ENCODE data around the gene DLGAP1. TPM values are rescaled to one million over a fixed set of nuclear protein-coding genes. Genes with fewer than 3 reads are reported as not detected.

The DLGAP1 gene
- total RNA-seq, 1 donor from 2014 or later = 3.7 TPM

DNA sequence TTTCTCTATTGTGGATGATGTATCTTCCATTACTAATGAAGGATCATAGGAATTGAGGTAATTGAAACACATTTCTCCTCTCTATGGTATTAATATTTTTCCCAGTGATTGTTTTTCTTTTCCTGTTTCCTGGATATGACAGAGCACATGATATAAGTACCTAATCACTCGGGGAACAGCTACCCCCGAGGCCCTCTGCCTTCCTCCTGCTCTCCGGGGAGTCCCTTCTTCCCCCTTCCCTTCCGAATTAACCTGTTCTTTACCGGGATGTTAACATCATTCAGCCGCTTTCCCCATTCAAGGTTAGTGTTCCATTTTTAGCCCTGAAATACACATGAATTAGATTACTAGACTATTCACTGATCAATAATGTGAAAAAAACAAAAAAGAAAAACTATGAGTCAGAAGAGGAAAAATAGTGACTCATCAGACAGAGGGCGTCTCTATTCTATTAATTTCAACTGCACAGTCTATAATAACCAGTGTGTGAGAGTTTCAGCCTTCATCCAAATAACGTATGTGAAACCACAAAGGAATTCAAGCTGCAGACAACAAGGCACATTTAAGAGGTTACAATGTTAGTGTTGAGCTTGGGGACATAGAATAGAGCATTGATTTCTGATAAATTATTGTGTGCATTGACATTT, 450.8 kb downstream of the DLGAP1 start:
- DNase-seq (ENCODE audit: low read depth, low spot score) = no peak

DNA sequence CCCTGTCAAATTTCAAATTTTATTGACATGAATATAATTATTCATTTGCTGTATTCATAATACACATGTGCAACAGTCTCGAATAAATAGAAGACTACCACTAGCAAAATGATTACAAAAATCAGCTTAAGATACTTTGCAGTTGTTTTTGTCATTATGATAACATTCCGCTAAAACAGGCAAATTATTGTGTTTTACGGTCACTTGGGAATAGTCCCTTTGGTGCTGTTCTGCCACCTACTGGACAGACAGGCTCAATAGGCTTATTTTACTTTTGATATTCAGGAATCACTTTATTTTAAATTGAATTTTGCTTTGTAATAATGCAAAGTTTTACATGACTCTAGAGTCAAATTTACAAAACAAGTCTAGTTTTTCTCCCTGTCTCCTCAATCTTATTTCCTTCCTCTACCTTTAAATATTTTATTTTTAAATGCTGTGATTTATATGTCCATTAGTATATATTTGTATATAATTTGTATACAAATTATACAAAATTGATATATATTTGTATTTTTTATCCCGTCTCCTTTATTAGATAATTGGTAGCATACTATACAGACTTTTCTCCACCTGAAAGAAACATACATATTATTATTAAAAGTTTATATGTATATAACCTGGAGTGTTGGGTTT, 456.3 kb downstream of the DLGAP1 start:
- DNase-seq (ENCODE audit: low read depth, low spot score) = peak; percentile 20

DNA sequence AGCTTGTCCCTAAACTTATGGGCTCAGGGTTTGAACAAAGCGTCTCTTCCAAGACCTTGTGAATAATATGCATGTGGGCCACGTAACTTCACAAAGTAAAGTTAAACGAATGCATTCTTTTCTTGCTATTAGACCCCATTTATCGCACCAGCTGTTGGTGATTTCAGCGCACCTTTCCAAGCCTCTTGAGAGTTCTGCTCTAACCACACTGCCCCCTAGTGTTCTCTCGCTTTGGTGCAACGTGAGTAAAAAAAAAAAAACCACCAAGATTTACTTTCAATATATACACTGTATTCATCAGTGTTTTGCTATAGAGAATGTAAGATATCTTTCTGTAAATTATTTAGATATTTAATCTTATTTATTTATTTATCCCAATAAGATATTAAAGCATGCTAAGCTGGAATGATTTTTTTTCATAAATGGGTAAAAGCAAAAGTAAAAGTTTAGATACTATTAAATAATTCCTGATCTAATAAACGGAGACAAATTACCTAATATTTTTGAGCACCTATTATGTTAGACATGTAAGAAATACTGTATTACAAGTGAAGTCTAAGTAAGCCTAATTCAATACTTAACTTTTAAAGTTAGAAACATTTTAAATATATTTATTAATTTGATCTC, 459.5 kb downstream of the DLGAP1 start:
- DNase-seq (ENCODE audit: low read depth, low spot score) = peak; percentile 55

DNA sequence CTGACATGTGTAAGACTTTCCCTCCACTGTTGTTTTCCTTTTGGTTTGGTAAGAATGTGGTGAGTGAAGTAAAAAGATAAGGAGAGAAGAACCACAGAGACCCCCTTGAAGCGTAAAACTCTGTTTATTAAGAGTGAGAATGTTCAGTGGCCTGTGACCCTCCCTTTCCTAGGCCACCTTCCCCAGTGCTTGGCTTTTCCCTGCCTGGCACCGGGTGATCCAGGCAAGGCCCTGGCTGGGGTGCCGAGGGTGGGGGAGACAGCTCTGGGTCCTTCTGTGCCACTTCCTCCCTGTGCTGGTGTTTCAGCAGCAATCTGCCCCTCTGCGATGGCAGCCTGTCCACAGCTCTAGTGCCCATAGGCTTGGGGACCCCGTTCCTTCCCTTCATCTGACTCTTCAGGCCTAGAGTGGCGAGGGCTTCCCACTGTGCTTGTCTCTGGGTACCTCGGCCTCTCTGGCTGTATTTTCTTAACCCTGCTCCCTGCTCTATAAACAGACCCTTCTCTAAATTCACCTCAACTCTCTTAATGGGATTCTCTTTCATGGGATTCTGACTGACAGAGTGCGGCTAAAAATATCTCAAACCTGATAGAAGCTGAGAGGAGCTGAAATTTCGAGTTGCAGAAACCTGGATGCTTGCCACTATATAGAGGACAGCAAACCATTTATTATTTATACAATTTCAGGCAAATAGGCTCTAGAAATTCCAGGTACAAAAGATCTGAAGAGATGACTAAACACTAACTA, 461.0 kb downstream of the DLGAP1 start:
- DNase-seq (ENCODE audit: low read depth, low spot score) = no peak

DNA sequence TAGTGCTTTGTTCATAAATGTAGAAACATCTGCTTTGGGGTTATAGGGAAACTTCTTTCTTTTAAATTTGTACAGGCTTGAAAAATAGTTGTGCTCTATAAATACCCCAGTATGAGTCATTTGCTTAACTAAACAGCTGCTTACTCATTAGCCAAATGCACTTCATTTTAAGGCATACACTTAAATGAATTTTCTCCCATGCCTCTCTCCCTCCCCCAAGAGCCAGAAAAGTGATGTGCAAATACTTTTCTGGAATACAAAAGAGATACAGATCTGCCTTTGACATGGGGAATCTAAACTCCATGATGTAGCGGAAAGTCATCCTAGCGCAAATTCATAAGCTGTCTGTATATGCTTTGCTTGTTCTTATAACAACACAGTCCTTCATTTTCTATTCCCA, 469.4 kb downstream of the DLGAP1 start:
- no peak for DNase-seq (ENCODE audit: low read depth, low spot score)

DNA sequence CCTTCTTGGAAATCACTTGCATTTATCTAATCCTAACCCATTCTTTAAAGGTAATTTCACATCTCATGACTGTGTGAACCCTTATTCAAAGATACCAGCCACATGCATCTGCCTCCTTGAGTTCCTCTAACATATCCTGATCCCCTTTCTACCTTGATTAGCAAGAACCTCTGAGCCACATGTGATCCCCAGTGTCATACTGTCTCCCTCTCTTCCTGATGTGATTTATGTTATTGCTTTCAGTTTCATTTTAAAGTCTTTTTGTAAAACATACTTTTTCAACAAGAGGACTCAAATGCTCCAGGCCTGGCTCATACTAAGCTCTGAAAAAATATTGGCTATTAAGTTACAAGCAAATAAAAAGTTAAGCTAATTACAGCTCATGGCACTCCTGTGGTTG, 470.1 kb downstream of the DLGAP1 start:
- DNase-seq (ENCODE audit: low read depth, low spot score) = no peak

DNA sequence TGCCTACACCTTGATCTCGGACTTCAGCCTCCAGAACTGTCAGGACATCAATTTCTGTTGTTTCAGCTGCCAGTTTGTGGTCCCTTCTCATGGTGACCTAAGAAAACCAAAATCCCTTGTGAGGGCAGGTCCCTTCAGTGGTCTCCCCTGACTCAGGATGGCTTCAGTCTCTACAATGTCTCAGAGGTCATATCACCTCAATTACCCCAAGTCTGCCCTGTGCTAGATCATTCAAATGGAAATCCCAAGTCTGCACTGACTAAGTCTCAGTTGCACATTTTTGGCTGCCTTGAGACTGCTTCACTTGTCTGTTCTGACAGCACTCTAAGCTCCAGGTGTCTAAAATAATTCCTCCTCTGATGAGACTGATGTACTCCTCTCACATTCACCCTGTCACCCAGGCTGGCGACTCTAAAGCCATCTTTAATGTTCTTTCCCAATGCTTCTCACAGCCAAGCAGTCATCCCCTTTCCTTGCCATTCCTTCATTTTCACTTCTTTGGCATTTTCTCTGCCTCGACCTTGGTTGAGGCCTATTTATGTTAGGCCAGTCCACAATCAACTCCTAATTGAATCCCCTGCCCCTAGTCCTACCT, 470.8 kb downstream of the DLGAP1 start:
- no peak for DNase-seq (ENCODE audit: low read depth, low spot score)

DNA sequence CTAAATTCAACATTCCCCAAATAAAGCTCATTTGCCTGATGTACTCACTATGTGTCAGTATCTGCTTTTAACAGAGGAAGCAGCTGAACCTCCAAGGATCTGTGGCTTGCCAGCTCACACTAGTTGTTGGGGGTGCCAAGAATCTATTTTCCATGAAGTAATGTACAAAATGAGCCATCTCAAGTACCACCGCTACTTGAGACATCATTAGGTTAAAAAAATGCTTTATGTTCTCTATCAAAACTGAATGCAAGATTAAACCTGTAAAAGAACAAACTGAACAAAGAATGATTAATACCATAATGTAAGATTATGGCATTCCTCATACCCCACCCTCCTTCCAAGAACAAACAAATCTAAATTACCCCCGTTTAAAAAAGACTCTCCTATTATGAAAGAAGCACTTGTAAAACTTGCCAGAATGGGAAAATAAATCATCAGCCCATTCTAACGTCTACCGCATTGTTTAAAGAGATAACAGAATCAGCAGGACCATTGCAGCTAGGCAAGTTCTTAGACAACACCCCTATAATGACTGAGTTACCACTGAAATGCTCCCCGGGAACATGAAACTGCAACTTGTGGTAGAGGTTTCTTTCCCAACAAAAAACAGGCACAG, 471.6 kb downstream of the DLGAP1 start:
- no peak for DNase-seq (ENCODE audit: low read depth, low spot score)

DNA sequence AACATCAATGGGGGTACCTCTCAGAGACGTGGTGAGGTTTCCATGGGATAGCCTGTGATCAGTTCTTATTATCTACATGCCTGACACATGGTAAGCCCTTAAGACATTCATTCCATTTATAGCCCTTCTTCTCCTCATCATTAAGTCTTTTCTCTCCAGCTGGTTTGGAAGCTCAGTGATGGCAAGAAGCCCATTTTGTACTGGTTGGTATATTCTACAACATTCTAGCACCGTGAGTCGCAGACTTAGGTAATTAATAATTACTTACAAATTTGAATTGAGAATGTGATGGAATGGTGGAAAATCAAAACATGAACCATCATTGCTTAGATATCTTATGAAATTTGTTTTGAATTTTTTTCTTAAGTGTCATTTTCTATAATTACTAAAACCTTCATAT, 472.6 kb downstream of the DLGAP1 start:
- DNase-seq (ENCODE audit: low read depth, low spot score) = no peak

DNA sequence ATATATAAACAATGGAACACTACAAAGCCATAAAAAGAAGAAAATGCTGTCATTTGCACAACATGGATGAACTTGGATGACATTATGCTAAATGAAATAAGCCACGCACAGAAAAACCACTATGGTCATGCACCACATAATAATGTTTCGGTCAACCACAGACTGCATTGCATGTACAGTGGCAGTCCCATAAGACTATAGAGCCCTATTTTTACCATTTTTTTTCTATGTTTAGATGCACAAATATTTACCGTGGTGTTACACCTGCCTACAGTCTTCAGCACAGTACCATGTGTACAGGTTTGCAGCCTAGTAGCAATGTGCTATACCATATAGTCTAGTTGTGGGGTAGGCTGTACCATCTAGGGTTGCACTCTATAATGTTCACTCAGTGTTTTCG, 476.1 kb downstream of the DLGAP1 start:
- DNase-seq (ENCODE audit: low read depth, low spot score) = no peak

DNA sequence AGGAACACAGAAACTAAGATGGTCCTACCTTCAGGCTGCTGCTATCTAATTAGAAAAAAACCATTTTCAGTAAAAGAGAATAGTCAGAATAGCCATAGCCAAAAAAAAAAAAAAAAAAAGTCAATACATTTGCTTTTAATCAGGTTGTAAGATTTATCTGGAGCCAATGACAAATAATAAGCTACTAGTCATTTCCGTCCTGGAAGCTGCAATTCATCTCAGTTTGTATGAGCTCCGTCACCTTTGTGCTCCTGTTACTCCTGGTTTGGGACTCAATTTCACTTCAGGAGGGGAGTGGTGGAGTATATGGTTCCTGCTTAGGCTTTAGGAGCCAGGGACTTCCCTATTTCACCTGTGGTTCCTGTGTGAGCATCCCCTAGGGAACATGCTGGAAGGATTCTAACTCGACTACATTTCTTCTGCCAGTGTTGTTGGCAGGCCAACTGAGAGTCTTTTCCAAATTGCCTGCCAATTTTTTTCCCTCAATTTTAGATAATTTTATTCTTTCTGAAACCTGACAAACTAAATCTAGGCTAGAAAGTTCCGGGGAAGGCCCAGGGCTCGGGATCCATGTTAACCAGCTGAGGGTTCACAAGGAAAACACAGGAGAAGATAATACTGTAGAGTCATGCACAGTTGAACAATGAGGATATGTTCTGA, 481.8 kb downstream of the DLGAP1 start:
- DNase-seq (ENCODE audit: low read depth, low spot score) = no peak

DNA sequence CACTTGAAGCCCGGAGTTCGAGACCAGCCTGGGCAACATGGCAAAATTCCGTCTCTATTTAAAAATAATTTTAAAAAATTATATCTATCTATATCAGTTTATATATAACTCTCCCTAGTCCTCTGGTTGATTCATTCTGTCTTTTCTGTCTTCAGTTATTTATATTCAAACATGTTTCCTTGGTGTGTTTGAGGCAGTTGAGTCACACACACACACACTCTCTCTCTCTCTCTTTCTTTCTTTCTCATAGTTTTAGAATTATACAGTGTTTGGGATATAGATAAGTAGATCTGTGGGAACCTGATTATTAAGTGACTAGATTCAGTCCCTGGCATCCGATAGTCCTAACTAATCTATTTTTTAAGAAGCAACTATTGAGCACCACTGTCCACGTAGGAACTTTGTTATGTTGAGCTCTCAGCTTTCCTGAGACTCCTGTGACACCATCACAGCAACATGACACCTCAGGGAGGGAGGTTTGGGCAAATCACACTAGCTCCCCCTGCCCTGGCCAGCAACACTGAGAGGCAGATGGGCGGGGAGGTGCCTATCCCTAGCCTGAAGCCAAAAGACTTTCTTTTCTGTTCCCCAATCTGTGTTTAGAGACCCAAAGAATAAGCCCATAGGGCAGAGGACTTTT, 482.7 kb downstream of the DLGAP1 start:
- no peak for DNase-seq (ENCODE audit: low read depth, low spot score)

DNA sequence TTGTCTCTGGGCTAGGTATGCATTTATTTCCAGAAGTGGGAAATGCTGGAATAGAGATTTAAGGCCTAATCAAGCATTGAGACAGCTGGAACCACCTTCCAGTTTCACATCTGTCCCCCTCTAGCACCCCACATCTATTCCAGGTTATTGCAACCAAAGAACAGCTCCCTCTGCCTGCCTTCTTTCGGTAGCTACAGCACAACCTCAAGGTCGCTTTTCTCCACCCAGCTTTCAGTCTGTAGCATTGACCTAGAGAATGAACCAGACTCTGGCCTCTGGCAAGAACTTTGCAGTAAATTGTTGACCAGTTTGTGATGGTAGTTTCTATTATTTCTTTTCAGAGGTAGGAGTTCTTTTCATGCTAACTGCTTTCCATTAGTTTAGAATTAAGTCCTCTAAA, 484.2 kb downstream of the DLGAP1 start:
- DNase-seq (ENCODE audit: low read depth, low spot score) = no peak

DNA sequence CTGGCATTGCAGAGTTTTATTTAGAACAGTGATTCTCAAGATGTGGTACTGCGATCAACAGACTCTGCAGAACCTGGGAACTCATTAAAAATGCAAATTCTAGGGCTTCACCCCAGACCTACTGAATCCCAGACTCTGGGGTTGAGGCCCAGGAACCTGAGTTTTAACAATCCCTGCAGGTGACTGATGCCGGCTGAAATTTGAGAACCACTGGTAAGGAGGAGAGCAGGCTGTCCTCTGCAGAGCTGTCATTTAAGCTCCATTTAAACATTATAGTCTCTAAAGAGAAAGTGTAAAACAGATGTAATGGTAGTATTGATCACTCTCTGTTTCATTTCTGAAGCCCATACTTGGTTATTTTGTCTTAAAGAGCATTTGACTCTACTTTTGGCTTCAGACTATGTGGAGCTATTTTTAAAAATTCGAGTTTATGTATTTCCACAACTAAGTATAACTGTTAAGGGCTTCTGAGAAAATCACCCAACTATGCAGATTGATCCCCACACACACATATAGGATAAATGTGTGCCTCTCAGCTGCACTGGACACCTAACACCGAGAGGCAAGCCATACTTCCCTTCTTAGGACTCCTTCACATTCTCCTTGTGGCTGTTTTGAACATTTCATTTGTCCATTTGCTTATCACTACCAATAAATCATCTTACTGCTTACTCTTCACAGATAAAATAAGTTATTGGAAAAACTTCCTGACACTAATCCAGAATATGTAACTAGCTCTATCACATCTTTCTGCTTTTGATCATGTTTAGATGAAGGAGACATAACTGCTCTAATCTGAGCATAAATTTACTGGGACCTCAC, 487.5 kb downstream of the DLGAP1 start:
- no peak for DNase-seq (ENCODE audit: low read depth, low spot score)

DNA sequence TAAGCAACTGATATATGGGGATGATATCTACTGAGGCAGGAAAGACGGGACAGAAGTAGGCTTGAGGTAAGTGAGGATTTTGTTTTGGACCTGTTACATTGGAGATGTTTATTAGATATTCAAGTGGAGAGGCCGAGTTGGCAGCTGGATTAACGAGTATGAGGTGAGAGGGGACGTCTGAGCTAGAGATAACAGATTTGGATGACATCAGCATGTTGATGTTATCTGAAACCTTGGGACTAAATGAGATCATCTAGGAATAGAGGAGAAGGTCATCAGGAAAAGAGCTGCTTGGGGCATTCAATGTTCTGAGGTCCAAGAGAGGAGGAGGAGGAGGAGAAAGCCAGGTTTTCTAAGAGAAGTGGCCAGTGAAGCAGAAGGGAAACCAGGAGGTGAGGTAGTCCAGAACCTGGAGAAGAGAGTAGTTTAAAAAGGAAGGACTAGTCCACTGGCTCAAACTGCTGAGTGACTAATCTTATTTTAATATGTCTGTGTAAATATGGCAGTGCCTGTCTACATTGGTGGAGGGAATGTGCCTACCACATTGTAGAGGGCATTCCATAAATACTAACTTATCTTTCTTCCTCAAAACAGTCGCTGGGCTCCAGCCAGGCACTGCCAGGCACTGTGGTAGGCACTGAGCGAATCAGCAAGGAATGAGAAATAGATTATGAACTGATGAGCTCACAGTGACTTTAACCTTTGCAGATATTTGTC, 488.3 kb downstream of the DLGAP1 start:
- DNase-seq (ENCODE audit: low read depth, low spot score) = no peak

DNA sequence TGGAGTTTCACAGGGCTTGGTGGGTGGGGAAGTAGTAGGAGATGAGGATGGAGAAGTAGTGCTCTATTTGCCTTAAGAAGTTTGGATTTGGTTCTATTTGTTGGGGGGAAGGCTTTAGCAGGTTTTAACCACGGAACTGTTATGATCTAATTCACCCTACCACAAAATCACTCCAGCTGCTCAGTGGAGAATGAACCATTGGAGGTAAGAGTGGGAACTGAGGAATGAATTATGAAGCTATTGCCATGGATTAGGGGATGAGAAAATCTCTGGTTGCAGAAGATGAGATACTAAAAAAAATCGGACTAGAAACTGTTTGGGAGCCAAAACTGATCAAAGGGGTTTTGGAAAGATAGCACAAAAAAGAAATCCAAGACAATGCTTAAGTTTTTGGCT, 488.9 kb downstream of the DLGAP1 start:
- no peak for DNase-seq (ENCODE audit: low read depth, low spot score)

DNA sequence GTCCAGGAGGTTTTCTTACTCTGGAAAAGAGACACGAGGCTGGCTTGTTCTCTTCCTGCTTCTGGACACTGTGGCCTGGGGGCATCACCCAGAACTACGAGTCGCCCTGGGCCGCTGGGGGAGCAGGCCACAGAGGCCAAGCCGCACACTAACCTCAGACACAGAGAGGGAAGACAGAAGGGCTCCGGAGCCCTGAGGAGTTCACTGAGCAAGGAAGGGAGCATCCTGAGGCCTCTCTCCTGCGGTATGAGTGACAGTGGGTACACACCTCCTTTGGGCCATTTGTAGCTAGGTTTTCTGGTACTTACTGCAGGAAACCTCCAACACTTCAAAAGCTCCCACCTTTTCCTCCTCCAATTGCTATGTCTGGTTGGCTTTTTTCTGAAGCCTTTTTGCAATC, 494.1 kb downstream of the DLGAP1 start:
- DNase-seq (ENCODE audit: low read depth, low spot score) = no peak

DNA sequence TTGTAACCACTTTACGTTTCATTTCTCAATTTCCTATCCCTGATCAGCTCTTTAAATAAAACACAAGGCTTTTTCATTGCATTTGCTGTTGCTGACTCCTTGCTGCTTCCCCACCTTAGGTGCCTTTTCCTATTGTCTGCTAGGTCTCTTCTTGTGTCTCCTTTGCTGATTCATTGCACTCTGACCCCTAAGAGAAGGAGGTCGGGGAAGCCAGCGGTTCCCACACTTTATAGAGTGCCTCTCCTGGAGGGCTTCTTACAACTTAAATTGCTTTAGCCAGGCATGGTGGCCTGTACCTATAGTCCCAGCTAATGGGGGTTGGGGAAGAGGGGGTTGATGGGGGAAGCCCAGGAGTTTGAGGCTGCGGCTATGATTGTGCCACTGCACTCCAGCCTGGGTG, 495.0 kb downstream of the DLGAP1 start:
- DNase-seq (ENCODE audit: low read depth, low spot score) = no peak

DNA sequence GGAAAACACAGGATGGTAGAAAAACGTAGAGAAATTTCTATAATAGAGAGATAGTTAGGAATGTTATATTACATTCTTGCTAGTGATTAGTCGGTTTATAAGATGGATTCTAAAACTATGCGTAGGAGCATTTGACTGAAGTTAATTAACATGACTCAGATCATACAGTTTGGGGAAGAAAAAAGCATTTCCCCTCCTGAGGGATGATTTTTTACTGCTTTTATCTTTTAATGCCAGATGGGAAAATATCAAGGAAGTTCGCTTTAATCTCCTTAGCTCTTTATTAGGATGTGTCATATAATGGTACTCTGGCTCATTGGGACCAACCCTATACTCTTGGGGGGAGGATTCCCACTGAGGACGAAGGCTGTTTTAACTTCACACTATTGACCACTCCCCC, 503.1 kb downstream of the DLGAP1 start:
- no peak for DNase-seq (ENCODE audit: low read depth, low spot score)
